ENCODE measurements around the gene AFAP1L2.

AFAP1L2 gene

DNA sequence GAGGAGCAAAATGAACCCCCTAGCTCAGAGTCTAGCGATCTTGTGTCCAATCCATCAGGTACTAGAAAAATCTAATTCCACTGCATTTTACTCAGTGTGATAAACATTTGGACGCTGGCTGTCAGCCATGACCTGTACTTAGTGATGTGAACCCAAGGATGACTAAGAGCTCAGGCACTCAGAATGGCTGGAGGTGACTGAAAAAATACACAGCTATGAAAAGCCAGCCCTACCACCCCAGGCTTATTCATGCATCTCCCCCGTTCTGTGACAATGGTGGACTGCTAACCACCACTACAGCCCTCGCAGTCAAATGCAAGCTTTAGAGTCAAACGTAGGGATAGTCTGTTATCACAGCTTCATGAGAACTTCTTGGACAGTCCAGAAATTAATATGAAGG is 14.9 kb downstream of the AFAP1L2 start:
- DNase-seq, result no peak

GRCh38 chr10:114388275-114388674 is 16.0 kb downstream of the AFAP1L2 start:
- DNase-seq, result no peak

GRCh38 chr10:114387784-114388183 is 16.5 kb downstream of the AFAP1L2 start:
- DNase-seq, result no peak

GRCh38 chr10:114386452-114386851 is 17.9 kb downstream of the AFAP1L2 start:
- no peak for DNase-seq

GRCh38 chr10:114385557-114385956 is 18.7 kb downstream of the AFAP1L2 start:
- no peak for DNase-seq

GRCh38 chr10:114384601-114385000 is 19.7 kb downstream of the AFAP1L2 start:
- no peak for DNase-seq

- no peak for DNase-seq
Observed at GRCh38 chr10:114384181-114384580, 20.1 kb downstream of the AFAP1L2 start.

DNA sequence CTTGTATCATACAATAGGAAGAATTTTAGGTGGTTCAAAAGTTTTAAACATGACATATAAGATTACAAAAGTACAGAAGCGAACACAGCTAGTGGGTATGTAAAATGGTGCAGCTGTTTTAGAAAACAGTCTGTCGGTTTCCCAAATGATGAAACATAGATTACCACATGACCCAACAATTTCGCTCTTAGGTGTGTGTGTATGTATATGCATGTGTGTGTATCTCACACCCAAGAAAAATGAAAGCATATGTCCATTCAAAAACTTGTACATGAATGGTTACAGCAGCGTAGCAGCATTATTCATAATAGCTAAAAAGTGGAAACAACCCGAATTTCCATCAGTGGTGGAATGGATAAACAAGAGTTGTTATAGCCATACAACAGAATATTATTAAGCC is 23.5 kb downstream of the AFAP1L2 start:
- DNase-seq, result no peak

GRCh38 chr10:114380060-114380459 is 24.2 kb downstream of the AFAP1L2 start:
- DNase-seq, result no peak

DNA sequence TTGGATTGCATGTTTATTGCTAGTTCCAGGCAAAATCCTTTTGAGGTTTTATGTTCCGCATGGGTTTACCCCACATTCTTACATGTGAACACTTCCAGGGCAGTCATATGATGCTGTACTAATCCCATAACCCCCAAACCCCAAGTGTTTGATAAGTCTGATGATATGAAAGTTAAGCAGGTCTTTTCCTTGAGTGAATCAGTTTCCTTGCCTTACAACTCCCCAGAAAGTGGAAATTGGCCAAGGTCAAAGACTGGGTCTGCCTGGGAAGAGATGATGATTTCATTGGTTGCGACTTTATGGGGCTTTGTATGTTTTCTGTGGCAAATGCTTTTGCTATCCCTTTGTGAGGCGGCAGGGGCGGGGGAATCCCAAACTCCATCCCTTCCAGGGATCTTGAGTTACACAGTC is 24.7 kb downstream of the AFAP1L2 start:
- no peak for DNase-seq

DNA sequence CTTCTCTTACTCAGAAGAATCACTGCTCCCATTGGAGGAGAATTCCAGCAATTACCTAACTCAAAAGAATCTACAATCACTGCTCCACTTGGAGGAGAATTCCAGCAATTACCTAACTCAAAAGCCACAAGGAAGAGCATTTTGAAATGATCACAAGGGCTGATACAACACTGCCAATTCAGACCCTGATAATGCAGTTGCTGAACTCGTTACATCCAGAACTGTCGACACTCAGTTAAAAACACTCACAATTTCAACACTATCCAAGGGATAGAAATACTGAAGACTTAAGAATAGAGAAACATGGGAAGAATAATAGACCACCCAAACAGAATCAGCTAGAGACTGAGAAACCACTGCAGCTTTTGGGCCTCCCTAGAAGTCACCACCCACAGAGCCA is 27.8 kb downstream of the AFAP1L2 start:
- DNase-seq, result no peak

DNA sequence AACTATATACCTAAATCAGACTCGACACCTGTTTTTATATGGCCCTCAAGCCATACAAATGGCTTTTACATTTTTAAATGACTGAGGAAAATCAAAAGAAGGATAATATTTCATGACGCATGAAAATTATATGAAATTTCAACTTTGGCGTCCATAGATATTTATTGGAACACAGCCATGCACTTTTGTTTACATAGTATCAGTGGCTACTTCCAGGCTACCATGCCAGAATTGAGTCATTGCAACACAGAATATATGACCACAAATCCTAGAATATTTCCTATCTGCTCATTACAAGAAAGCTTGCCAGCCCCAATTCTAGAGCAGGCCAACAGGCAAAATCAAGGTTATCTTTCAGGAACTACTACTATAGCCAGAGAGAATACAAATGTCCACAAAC is 29.3 kb downstream of the AFAP1L2 start:
- DNase-seq, result no peak

GRCh38 chr10:114374053-114374791 is 30.1 kb downstream of the AFAP1L2 start:
- DNase-seq, result no peak

DNA sequence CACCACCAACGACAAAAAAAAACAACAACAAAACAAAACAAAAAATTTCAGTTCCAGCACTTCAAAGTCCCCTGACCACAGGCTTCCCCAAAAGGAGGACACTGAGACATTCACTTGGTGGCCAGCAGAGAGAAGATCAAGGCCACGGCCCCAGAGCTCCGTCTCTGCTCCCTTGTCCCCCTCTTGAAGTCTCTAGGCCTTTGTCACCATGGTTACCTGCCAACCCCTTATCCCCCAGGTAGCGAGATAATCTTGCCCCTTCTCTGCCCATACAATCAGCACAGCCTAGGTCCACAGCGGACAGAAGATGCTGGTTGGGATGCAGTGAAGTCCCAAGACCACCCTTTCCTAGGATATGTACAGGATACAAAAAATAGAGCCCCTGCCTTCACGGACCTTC is 30.7 kb downstream of the AFAP1L2 start:
- no peak for DNase-seq

DNA sequence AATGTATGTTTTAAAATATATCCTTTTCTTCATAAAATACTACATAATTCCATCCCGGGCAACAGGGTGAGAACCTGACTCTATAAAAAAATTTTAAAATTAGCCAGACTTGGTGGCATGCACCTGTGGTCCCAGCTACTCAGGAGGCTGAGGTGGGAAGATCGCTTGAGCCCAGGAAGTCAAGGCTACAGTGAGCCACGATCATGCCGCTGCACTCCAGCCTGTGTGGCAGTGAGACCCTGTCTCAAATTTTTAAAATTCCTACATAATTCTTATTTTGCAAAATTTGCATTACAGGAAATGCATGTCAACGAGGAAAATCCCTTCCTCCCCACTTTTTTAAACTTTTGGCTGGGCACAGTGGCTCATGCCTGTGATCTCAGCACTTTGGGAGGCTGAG is 31.3 kb downstream of the AFAP1L2 start:
- no peak for DNase-seq

DNA sequence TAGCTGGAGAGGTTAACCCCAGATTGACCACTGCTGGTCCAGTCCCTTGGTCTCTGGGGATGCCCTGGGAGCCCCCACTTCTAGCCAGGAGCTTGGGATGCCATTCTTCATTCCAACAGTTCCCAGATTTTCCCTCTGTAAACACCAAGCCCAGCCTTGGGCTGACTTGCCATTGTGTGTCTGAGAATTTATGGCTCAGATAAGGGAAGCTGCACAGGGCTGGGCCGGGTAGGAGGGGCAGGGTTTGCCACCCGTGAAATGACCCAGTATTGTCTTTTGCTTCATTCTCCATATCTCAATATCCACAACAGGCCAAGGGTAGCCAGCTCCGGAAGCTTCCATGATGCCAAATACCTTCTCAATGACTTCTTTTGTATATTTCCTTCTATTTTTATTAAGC is 32.1 kb downstream of the AFAP1L2 start:
- no peak for DNase-seq

DNA sequence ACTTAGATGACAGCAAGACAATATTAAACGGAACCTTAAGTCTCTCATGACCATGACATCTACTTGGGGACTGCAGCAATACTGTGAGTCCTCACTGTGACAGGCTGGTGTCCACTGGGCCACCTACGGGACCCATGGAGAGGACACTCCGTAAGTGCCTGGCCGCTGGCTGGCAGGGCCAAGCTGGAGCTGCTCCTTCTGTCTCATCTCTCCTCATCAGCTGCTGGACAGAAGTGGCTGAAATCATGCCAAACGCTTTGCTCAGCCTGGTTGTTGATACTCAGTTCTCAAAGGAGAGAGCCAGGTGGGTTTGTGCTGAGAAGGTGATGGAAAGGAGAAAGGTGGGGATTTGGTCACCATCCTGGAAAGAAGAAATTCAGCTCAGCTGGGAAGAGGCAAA is 33.3 kb downstream of the AFAP1L2 start:
- DNase-seq, result no peak

DNA sequence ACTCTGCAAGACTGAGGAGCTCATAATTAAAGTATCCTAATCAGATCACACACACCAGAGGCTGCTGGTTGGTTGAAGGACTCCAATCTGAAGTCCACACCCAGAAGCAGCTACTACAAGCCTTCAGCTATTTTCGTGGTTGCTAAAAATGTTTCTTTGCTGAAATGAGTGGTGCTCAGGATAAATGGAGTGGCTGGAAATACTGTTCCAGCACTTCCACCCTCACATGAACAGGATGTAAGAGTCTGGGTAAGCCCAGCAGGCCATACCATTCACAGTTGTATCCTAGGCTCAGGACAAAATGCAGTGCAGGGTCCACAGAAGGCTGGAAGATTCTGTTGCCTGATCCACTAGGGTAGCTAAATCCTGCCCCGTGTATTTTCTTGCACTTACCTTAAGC is 34.1 kb downstream of the AFAP1L2 start:
- no peak for DNase-seq

DNA sequence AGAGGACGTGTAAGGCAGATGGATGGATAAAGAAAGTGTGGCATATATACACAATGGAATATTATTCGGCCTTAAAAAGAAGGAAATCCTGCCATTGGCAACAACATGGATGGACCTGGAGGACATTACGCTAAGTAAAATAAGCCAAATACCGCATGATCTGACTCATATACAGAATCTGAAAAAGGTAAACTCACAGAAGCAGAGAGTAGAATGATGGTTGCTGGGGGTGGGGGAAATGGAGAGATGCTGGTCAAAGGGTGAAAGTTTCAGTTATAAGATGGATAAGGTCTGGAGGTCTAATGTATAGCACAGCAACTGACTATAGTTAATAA is 36.3 kb downstream of the AFAP1L2 start:
- DNase-seq, result no peak

- DNase-seq, result no peak
Observed at GRCh38 chr10:114367351-114368056, 36.8 kb downstream of the AFAP1L2 start.

GRCh38 chr10:114364726-114365125 is 39.6 kb downstream of the AFAP1L2 start:
- no peak for DNase-seq

DNA sequence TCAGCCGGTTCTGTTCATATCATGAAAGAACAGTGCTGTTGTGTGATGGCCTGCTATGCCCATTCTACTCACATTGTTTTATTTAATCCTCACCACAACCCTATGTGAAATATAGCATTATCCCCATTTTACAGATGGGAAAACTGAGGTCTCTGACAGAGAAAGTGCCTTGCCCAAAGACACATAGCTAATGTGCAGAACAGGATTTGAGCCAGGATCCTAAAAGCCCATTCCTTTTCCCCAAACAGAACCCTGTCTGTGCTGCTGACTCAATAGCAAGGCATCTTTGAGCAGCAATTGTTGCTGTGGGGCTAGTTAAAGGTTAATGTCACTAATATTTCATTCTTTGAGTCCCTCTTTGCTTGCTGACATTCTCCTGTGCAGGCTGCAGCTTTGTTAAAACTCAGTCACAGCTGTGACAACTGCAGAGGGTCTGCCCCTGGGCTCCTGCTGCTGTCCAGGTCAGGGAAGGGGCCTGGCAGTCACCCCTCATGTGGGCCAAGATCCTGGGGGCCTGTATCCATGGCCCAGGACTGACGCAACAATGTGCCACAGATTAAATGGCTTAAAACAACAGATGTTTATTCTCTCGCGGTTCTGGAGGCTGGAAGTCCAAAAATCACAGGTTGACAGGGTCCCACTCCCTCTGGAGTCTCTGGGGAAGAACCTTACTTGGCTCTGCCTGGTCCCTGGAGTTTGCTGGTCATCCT is 40.4 kb downstream of the AFAP1L2 start:
- DNase-seq, result no peak

DNA sequence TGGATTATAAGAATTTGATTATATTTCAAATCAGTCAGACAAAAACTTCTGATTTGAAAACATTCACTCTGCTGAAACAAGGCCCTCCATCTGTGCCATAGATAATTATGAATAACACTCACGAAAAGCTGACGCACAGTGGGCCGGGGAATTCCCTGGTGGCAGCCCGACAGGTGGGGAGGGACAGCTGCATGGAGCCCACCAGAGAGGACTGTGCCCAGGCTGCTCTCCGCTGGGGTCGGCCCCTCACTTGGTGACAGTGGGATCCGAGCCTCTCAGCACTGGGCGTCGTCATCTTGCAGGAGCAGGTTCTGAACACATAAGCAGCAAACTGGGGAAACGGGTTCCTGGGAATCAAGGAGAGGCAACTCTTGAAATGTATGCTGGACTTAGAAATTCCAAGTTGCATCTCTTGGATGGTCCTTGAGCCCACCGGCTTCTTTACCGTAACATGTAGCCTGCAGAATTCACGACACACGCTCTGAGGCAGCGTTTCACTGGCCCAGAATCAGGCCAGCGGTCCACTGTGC is 41.4 kb downstream of the AFAP1L2 start:
- DNase-seq, result no peak

DNA sequence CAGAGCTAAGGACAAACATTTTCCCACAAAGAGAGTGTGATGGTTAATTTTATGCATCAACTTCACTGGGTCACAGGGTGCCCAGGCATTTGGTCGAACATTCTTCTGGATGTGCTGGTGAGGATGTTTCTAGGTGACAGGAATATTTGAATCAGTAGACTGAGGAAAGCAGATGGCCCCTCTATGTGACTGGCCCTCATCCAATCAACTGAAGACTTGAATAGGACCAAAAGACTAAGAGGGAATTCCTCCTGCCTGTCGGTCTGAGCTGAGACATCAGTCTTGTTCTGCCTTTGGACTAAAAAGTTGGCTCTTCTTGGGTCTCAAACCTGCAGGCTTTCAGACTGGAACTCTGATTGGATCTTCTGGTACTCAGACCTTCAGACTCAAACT is 44.4 kb downstream of the AFAP1L2 start:
- no peak for DNase-seq

Measured in NCI-H2029 treated with DMSO at 0.1 percent for 48 hours (cell line).